A673 (cell line): Measurements from ENCODE around the gene TTLL8. TPM values are rescaled to one million over a fixed set of nuclear protein-coding genes. Genes with fewer than 3 reads are reported as not detected.

Source experiments
- BruUV-seq: library from RNA; stranded (reverse); fragments of 400-500 nt; replicated peaks from 2 replicates; lab custom pipeline; 2021; lab: Mats Ljungman, UMichigan
- CTCF ChIA-PET: fragments of 300-600 bp; sonication (Branson Sonifier 250); formaldehyde crosslinking; loops from one replicate; lab custom pipeline; 2022; ENCODE audit warnings: antibody characterized with exemption; lab: Charles Lee
- POLR2A ChIA-PET: fragments of 300-600 bp; sonication (Branson Sonifier 250); formaldehyde crosslinking; loops from one replicate; lab custom pipeline; 2022; ENCODE audit warnings: antibody characterized with exemption; ENCODE audit not compliant: low non-redundant PET; lab: Charles Lee
- DNase-seq: peaks from one replicate; pipeline ENCODE4 v3.0.0-alpha.2; 2015; ENCODE audit warnings: low spot score
- H3K27ac ChIP-seq: fragments of 200-600 bp; sonication (generic); 2 replicates; pipeline ENCODE4 v1.5.1; 2016; ENCODE audit warnings: mixed run types, low read depth, mild to moderate bottlenecking, mixed read lengths, antibody characterized with exemption, low read length; ENCODE audit not compliant: poor library complexity, severe bottlenecking
- H3K27me3 ChIP-seq: fragments of 200-600 bp; sonication (generic); replicated peaks from 2 replicates; pipeline ENCODE4 v1.6.1; 2017; ENCODE audit warnings: mixed run types, low read depth, mild to moderate bottlenecking, mixed read lengths, antibody characterized with exemption, low read length; ENCODE audit not compliant: insufficient read depth, poor library complexity
- H3K36me3 ChIP-seq: fragments of 200-600 bp; sonication (generic); 2 replicates; pipeline ENCODE4 v1.6.1; 2016; ENCODE audit warnings: mixed run types, mild to moderate bottlenecking, mixed read lengths, antibody characterized with exemption, low read length; ENCODE audit not compliant: insufficient read depth, poor library complexity, severe bottlenecking
- H3K4me1 ChIP-seq: fragments of 200-600 bp; sonication (generic); 2 replicates; pipeline ENCODE4 v1.6.1; 2017; ENCODE audit warnings: mixed run types, mild to moderate bottlenecking, mixed read lengths, antibody characterized with exemption, low read length; ENCODE audit not compliant: insufficient read depth, poor library complexity, severe bottlenecking
- H3K4me3 ChIP-seq: fragments of 200-600 bp; sonication (generic); 2 replicates; pipeline ENCODE4 v1.5.1; 2016; ENCODE audit warnings: low read depth, mixed run types, mild to moderate bottlenecking, mixed read lengths, low read length; ENCODE audit not compliant: poor library complexity, severe bottlenecking
- H3K9me3 ChIP-seq: fragments of 200-600 bp; sonication (generic); 2 replicates; pipeline ENCODE4 v1.6.1; 2016; ENCODE audit warnings: mixed run types, low read depth, mild to moderate bottlenecking, mixed read lengths, antibody characterized with exemption, low read length; ENCODE audit not compliant: poor library complexity, severe bottlenecking
- CTCF ChIP-seq: fragments of 300-800, 200-600 bp; sonication (generic); conservative IDR thresholded peaks from 2 replicates; pipeline ENCODE4 v1.5.1; 2017; ENCODE audit warnings: low read depth, mild to moderate bottlenecking, antibody characterized with exemption, low read length, moderate library complexity, mixed read lengths
- EZH2 ChIP-seq: fragments of 200-600 bp; sonication (generic); IDR thresholded peaks from 2 replicates; pipeline ENCODE4 v1.6.1; 2017; ENCODE audit warnings: borderline replicate concordance, low read depth, mild to moderate bottlenecking, mixed read lengths, antibody characterized with exemption, low read length; ENCODE audit not compliant: poor library complexity, severe bottlenecking
- intact Hi-C: fragments of 100-400 bp; cut with micrococcal nuclease; formaldehyde crosslinking; loops from one replicate; pipeline ENCODE4 v1.10.0; 2022; ENCODE audit not compliant: unreplicated experiment
- total RNA-seq: library from RNA; stranded (reverse); gene quantifications from 2 replicates; pipeline ENCODE4 v1.2.3, GENCODE V29; 2021

Gene TTLL8
- total RNA-seq, 1 experiment from 2014 or later = not detected

GRCh38 chr22:50025993-50026392, 32.1 kb downstream of the TTLL8 start:
- Histone ChIP-seq H3K4me3 (no peak overlapping the region), H3K27me3 (no peaks in the 10 kb centered on the region), H3K27ac (no peak overlapping the region), H3K4me1 (peaks cover 4% of the 10 kb centered on the region), H3K9me3 (no peaks in the 10 kb centered on the region), H3K36me3 (no peaks in the 10 kb centered on the region)
- BruUV-seq = no TSS peak
- no peak for DNase-seq
- TF ChIP-seq EZH2 = no peak
- no peak for TF ChIP-seq CTCF
- POLR2A ChIA-PET = no interaction called here
- CTCF ChIA-PET = no interaction called here
- intact Hi-C loops = no loop called here

GRCh38 chr22:50022171-50022819, 35.8 kb downstream of the TTLL8 start:
- H3K27ac ChIP-seq = no peak overlapping the region
- no peaks in the 10 kb centered on the region for H3K27me3 ChIP-seq
- no peak for TF ChIP-seq EZH2
- no peak for TF ChIP-seq CTCF
- H3K4me1 ChIP-seq = no peaks in the 10 kb centered on the region
- H3K36me3 ChIP-seq = no peaks in the 10 kb centered on the region
- intact Hi-C loops = no loop called here
- ChIA-PET CTCF (no interaction called here), POLR2A (no interaction called here)
- BruUV-seq = no TSS peak
- H3K9me3 ChIP-seq = peaks cover 4% of the 10 kb centered on the region
- no peak for DNase-seq
- H3K4me3 ChIP-seq = no peak overlapping the region

GRCh38 chr22:50020606-50021005, 37.5 kb downstream of the TTLL8 start:
- BruUV-seq = no TSS peak

More at GRCh38 chr22:50020606-50021005, 37.5 kb downstream of the TTLL8 start:
- TF ChIP-seq CTCF (no peak), EZH2 (no peak)
- CTCF ChIA-PET = no interaction called here
- no peaks in the 10 kb centered on the region for H3K27me3 ChIP-seq
- H3K9me3 ChIP-seq = peaks cover 4% of the 10 kb centered on the region
- no peaks in the 10 kb centered on the region for H3K4me1 ChIP-seq
- intact Hi-C loops = no loop called here
- no peak for DNase-seq
- H3K4me3 ChIP-seq = no peak overlapping the region
- POLR2A ChIA-PET = no interaction called here
- H3K27ac ChIP-seq = no peak overlapping the region
- no peaks in the 10 kb centered on the region for H3K36me3 ChIP-seq
